H54 (cell line): ENCODE results near the gene LRP5.
"Not testable (repeated sequence)": the region's sequence is repeated elsewhere in the genome, so short reads cannot be mapped to it uniquely, and the experiment has no call there.

Experiments used
- DNase-seq: peaks from one replicate; pipeline ENCODE4 v3.0.0; 2011; ENCODE audit warnings: low spot score, mixed read lengths; ENCODE audit not compliant: insufficient read length
- FAIRE-seq: peaks from 3 replicates; lab custom pipeline; 2011; peaks lifted over from hg19 to GRCh38; lab: Jason Lieb, UNC
- POLR2A ChIP-seq: IDR thresholded peaks from 2 replicates; pipeline ENCODE4 v1.6.1; 2011; ENCODE audit warnings: low read depth, mild to moderate bottlenecking, low read length

LRP5 gene

GRCh38 chr11:68297494-68297811, 14.9 kb upstream of the LRP5 start:
- FAIRE-seq, result no peak
- no peak for TF ChIP-seq POLR2A

GRCh38 chr11:68297812-68298658, 14.4 kb upstream of the LRP5 start:
- TF ChIP-seq POLR2A, result no peak
- FAIRE-seq, result no peak
- peak; percentile 85 for DNase-seq

More at GRCh38 chr11:68297494-68297811, 14.9 kb upstream of the LRP5 start:
- DNase-seq, result no peak

- DNase-seq, result no peak
- FAIRE-seq, result no peak
Measured at GRCh38 chr11:68298659-68299516, 13.5 kb upstream of the LRP5 start.

GRCh38 chr11:68299517-68299879, 12.9 kb upstream of the LRP5 start:
- FAIRE-seq, DNase-seq: not testable (repeated sequence)

More at GRCh38 chr11:68298659-68299516, 13.5 kb upstream of the LRP5 start:
- TF ChIP-seq POLR2A, result no peak

GRCh38 chr11:68300076-68300830, 12.1 kb upstream of the LRP5 start:
- DNase-seq (no peak), FAIRE-seq (no peak)
- no peak for TF ChIP-seq POLR2A

GRCh38 chr11:68302256-68302655, 10.1 kb upstream of the LRP5 start:
- DNase-seq (no peak), FAIRE-seq (no peak)
- no peak for TF ChIP-seq POLR2A

GRCh38 chr11:68302670-68303069, 9.7 kb upstream of the LRP5 start:
- DNase-seq, result peak; percentile 72
- no peak for FAIRE-seq

GRCh38 chr11:68303083-68303482, 9.3 kb upstream of the LRP5 start:
- FAIRE-seq (no peak), DNase-seq (no peak)
- no peak for TF ChIP-seq POLR2A

More at GRCh38 chr11:68302670-68303069, 9.7 kb upstream of the LRP5 start:
- no peak for TF ChIP-seq POLR2A

- FAIRE-seq, result no peak
- no peak for TF ChIP-seq POLR2A
- DNase-seq, result no peak
Measured at GRCh38 chr11:68303982-68304780, 8.2 kb upstream of the LRP5 start.

GRCh38 chr11:68306636-68307035, 5.8 kb upstream of the LRP5 start:
- TF ChIP-seq POLR2A, result no peak
- no peak for DNase-seq
- no peak for FAIRE-seq

GRCh38 chr11:68308068-68308467, 4.3 kb upstream of the LRP5 start:
- no peak for DNase-seq
- no peak for TF ChIP-seq POLR2A
- no peak for FAIRE-seq

GRCh38 chr11:68309621-68310185, 2.7 kb upstream of the LRP5 start:
- TF ChIP-seq POLR2A, result no peak
- DNase-seq (no peak), FAIRE-seq (no peak)
